Activated naive CD4-positive, alpha-beta T cell treated with anti-CD3 and anti-CD28 coated beads, Interleukin-2, amount 50 U/mL, for 24 hours (primary cell): ENCODE data around the gene MIER1.
"Not testable (repeated sequence)": the region's sequence is repeated elsewhere in the genome, so short reads cannot be mapped to it uniquely, and the experiment has no call there.

Experiments used
- H3K27ac Mint-ChIP-seq: one replicate; pipeline ENCODE4 v1.8.0; 2021; ENCODE audit warnings: mild to moderate bottlenecking, mixed read lengths
- H3K27me3 Mint-ChIP-seq: one replicate; pipeline ENCODE4 v1.8.0; 2021; ENCODE audit warnings: mixed read lengths
- H3K36me3 Mint-ChIP-seq: one replicate; pipeline ENCODE4 v1.8.0; 2021; ENCODE audit warnings: mixed read lengths
- H3K4me1 Mint-ChIP-seq: one replicate; pipeline ENCODE4 v1.8.0; 2021; ENCODE audit warnings: mixed read lengths
- H3K4me3 Mint-ChIP-seq: one replicate; pipeline ENCODE4 v1.8.0; 2021; ENCODE audit warnings: mild to moderate bottlenecking, mixed read lengths
- H3K9me3 Mint-ChIP-seq: one replicate; pipeline ENCODE4 v1.8.0; 2021; ENCODE audit warnings: mixed read lengths

Gene MIER1

GRCh38 chr1:66924756-66925557 lies at the start of gene MIER1, which contains the start of gene DNAI4:
MIER1 (plus strand) TSS chr1:66924990; CDS start chr1:66925029, 39 bp downstream.
DNAI4 (minus strand) TSS chr1:66924856; CDS start chr1:66924831, 25 bp downstream.
- Mint-ChIP-seq H3K4me3 (peak within 1 kb of the TSS; percentile 91), H3K36me3 (peaks cover 3% of the 10 kb centered on the region), H3K4me1 (peaks cover 64% of the 10 kb centered on the region), H3K9me3 (no peaks in the 10 kb centered on the region), H3K27me3 (no peaks in the 10 kb centered on the region), H3K27ac (peak within 1 kb of the TSS; percentile 96)

- no peaks in the 10 kb centered on the region for H3K27me3 Mint-ChIP-seq
These were observed 48.1 kb upstream of the MIER1 start for GRCh38 chr1:66876664-66877063.

GRCh38 chr1:66889030-66889429 lies 35.8 kb upstream of the MIER1 start:
- no peaks in the 10 kb centered on the region for H3K27me3 Mint-ChIP-seq

More at GRCh38 chr1:66876664-66877063, 48.1 kb upstream of the MIER1 start:
- no peaks in the 10 kb centered on the region for H3K4me1 Mint-ChIP-seq
- H3K36me3 Mint-ChIP-seq, result peaks cover 5% of the 10 kb centered on the region
- H3K4me3 Mint-ChIP-seq, result no peak overlapping the region
- H3K27ac Mint-ChIP-seq, result no peak overlapping the region
- peaks cover 13% of the 10 kb centered on the region for H3K9me3 Mint-ChIP-seq

GRCh38 chr1:66890621-66891020 lies 34.2 kb upstream of the MIER1 start:
- Mint-ChIP-seq H3K27ac (no peak overlapping the region), H3K36me3 (no peaks in the 10 kb centered on the region), H3K27me3 (no peaks in the 10 kb centered on the region), H3K4me1 (no peaks in the 10 kb centered on the region), H3K4me3 (no peak overlapping the region), H3K9me3 (no peaks in the 10 kb centered on the region)

More at GRCh38 chr1:66889030-66889429, 35.8 kb upstream of the MIER1 start:
- Mint-ChIP-seq H3K9me3 (no peaks in the 10 kb centered on the region), H3K4me1 (no peaks in the 10 kb centered on the region), H3K4me3 (no peak overlapping the region), H3K36me3 (no peaks in the 10 kb centered on the region), H3K27ac (no peak overlapping the region)

- Mint-ChIP-seq H3K4me1 (no peaks in the 10 kb centered on the region), H3K9me3 (no peaks in the 10 kb centered on the region), H3K27me3 (no peaks in the 10 kb centered on the region), H3K36me3 (no peaks in the 10 kb centered on the region), H3K27ac (no peak overlapping the region), H3K4me3 (no peak overlapping the region)
These were observed 31.1 kb upstream of the MIER1 start for GRCh38 chr1:66893712-66894111.

GRCh38 chr1:66915203-66915602 lies 9.6 kb upstream of the MIER1 start:
- H3K27me3 Mint-ChIP-seq, H3K27ac Mint-ChIP-seq, H3K9me3 Mint-ChIP-seq, H3K4me1 Mint-ChIP-seq, H3K4me3 Mint-ChIP-seq: not testable (repeated sequence)
- peaks cover 12% of the 10 kb centered on the region for H3K36me3 Mint-ChIP-seq

GRCh38 chr1:66916320-66916719 lies 8.5 kb upstream of the MIER1 start:
- no peaks in the 10 kb centered on the region for H3K27me3 Mint-ChIP-seq
- peaks cover 4% of the 10 kb centered on the region for H3K9me3 Mint-ChIP-seq
- peaks cover 15% of the 10 kb centered on the region for H3K36me3 Mint-ChIP-seq
- H3K4me3 Mint-ChIP-seq, result no peak overlapping the region
- H3K27ac Mint-ChIP-seq, result no peak overlapping the region
- H3K4me1 Mint-ChIP-seq, result peaks cover 7% of the 10 kb centered on the region

- peaks cover 15% of the 10 kb centered on the region for H3K36me3 Mint-ChIP-seq
- H3K9me3 Mint-ChIP-seq, result peaks cover 4% of the 10 kb centered on the region
- H3K4me3 Mint-ChIP-seq, result no peak overlapping the region
- no peak overlapping the region for H3K27ac Mint-ChIP-seq
- H3K27me3 Mint-ChIP-seq, result no peaks in the 10 kb centered on the region
- peaks cover 12% of the 10 kb centered on the region for H3K4me1 Mint-ChIP-seq
These were observed 7.3 kb upstream of the MIER1 start for GRCh38 chr1:66917476-66917875.

- peak overlapping the region; percentile 10 for H3K27ac Mint-ChIP-seq
- no peak overlapping the region for H3K4me3 Mint-ChIP-seq
- peaks cover 15% of the 10 kb centered on the region for H3K36me3 Mint-ChIP-seq
- peaks cover 24% of the 10 kb centered on the region for H3K4me1 Mint-ChIP-seq
- no peaks in the 10 kb centered on the region for H3K27me3 Mint-ChIP-seq
- H3K9me3 Mint-ChIP-seq, result peaks cover 4% of the 10 kb centered on the region
These were observed 5.7 kb upstream of the MIER1 start for GRCh38 chr1:66919063-66919462.

GRCh38 chr1:66919828-66920227 lies 5.0 kb upstream of the MIER1 start:
- Mint-ChIP-seq H3K36me3 (peaks cover 15% of the 10 kb centered on the region), H3K4me1 (peaks cover 26% of the 10 kb centered on the region), H3K27me3 (no peaks in the 10 kb centered on the region), H3K27ac (no peak overlapping the region), H3K9me3 (peaks cover 4% of the 10 kb centered on the region), H3K4me3 (no peak overlapping the region)

GRCh38 chr1:66920543-66920942 lies 4.2 kb upstream of the MIER1 start:
- no peak overlapping the region for H3K27ac Mint-ChIP-seq
- peaks cover 26% of the 10 kb centered on the region for H3K4me1 Mint-ChIP-seq
- H3K9me3 Mint-ChIP-seq, result peaks cover 4% of the 10 kb centered on the region
- no peak overlapping the region for H3K4me3 Mint-ChIP-seq
- H3K36me3 Mint-ChIP-seq, result peaks cover 15% of the 10 kb centered on the region
- no peaks in the 10 kb centered on the region for H3K27me3 Mint-ChIP-seq

GRCh38 chr1:66925558-66925910 lies 744 bp downstream of the MIER1 start:
- Mint-ChIP-seq H3K27ac (peak overlapping the region; percentile 96), H3K4me1 (peaks cover 63% of the 10 kb centered on the region), H3K36me3 (peaks cover 3% of the 10 kb centered on the region), H3K4me3 (peak overlapping the region; percentile 91), H3K27me3 (no peaks in the 10 kb centered on the region), H3K9me3 (no peaks in the 10 kb centered on the region)

- no peaks in the 10 kb centered on the region for H3K9me3 Mint-ChIP-seq
- peak overlapping the region; percentile 91 for H3K4me3 Mint-ChIP-seq
- H3K27me3 Mint-ChIP-seq, result no peaks in the 10 kb centered on the region
- H3K27ac Mint-ChIP-seq, result peak overlapping the region; percentile 96
- H3K36me3 Mint-ChIP-seq, result peaks cover under 1% of the 10 kb centered on the region
- H3K4me1 Mint-ChIP-seq, result peaks cover 59% of the 10 kb centered on the region
These were observed 1.2 kb downstream of the MIER1 start for GRCh38 chr1:66925944-66926343.

GRCh38 chr1:66927528-66927927 lies 2.7 kb downstream of the MIER1 start:
- H3K4me1 Mint-ChIP-seq, result peaks cover 59% of the 10 kb centered on the region
- H3K9me3 Mint-ChIP-seq, result no peaks in the 10 kb centered on the region
- no peaks in the 10 kb centered on the region for H3K27me3 Mint-ChIP-seq
- peak overlapping the region; percentile 60 for H3K27ac Mint-ChIP-seq
- peaks cover 5% of the 10 kb centered on the region for H3K36me3 Mint-ChIP-seq
- H3K4me3 Mint-ChIP-seq, result no peak overlapping the region

- peaks cover 62% of the 10 kb centered on the region for H3K4me1 Mint-ChIP-seq
- H3K4me3 Mint-ChIP-seq, result peak overlapping the region; percentile 98
- H3K27me3 Mint-ChIP-seq, result no peaks in the 10 kb centered on the region
- no peaks in the 10 kb centered on the region for H3K9me3 Mint-ChIP-seq
- peak overlapping the region; percentile 87 for H3K27ac Mint-ChIP-seq
- peaks cover 5% of the 10 kb centered on the region for H3K36me3 Mint-ChIP-seq
These were observed 4.4 kb downstream of the MIER1 start for GRCh38 chr1:66929146-66929688.

GRCh38 chr1:66929691-66929998 lies 4.9 kb downstream of the MIER1 start:
- H3K9me3 Mint-ChIP-seq, result no peaks in the 10 kb centered on the region

More at GRCh38 chr1:66929691-66929998, 4.9 kb downstream of the MIER1 start:
- H3K4me3 Mint-ChIP-seq, result peak overlapping the region; percentile 98
- peaks cover 62% of the 10 kb centered on the region for H3K4me1 Mint-ChIP-seq
- H3K27me3 Mint-ChIP-seq, result no peaks in the 10 kb centered on the region
- H3K27ac Mint-ChIP-seq, result peak overlapping the region; percentile 87
- H3K36me3 Mint-ChIP-seq, result peaks cover 5% of the 10 kb centered on the region
